Panc1 (cell line): Measurements from ENCODE around the gene SEPTIN11. TPM values are rescaled to one million over a fixed set of nuclear protein-coding genes. Genes with fewer than 3 reads are reported as not detected.

Experiments used
- ATAC-seq: fragments of 200-7000 bp; cut with Tn5 transposase; 2 replicates; pipeline ENCODE4 v1.9.1; 2020; ENCODE audit warnings: mild to moderate bottlenecking, moderate library complexity
- BruUV-seq: library from RNA; stranded (reverse); fragments of 400-500 nt; replicated peaks from 2 replicates; lab custom pipeline; 2021; lab: Mats Ljungman, UMichigan
- CTCF ChIA-PET: fragments of 300-600 bp; sonication (Branson Sonifier 250); formaldehyde crosslinking; loops from one replicate; lab custom pipeline; 2022; ENCODE audit warnings: antibody characterized with exemption; lab: Charles Lee
- POLR2A ChIA-PET: fragments of 300-600 bp; sonication (Branson Sonifier 250); formaldehyde crosslinking; loops from one replicate; lab custom pipeline; 2022; ENCODE audit warnings: antibody characterized with exemption; lab: Charles Lee
- DNase-seq: peaks from one replicate; pipeline ENCODE4 v3.0.0-alpha.2; 2010; ENCODE audit warnings: low read depth, low spot score
- H3K27ac ChIP-seq: 2 replicates; pipeline ENCODE4 v1.5.1; 2011; ENCODE audit warnings: mild to moderate bottlenecking, low read length, inconsistent platforms
- H3K27me3 ChIP-seq: fragments of 200-500 bp; sonication (Bioruptor generic); 2 replicates; pipeline ENCODE4 v1.6.0; 2014; ENCODE audit warnings: low read length, inconsistent platforms; ENCODE audit not compliant: control insufficient read depth, insufficient read depth
- H3K36me3 ChIP-seq: fragments of 200-500 bp; sonication (Bioruptor generic); 2 replicates; pipeline ENCODE4 v1.5.1; 2014; ENCODE audit warnings: inconsistent platforms, mild to moderate bottlenecking, low read length, moderate library complexity; ENCODE audit not compliant: control insufficient read depth, insufficient read depth
- H3K4me1 ChIP-seq: 2 replicates; pipeline ENCODE4 v1.5.1; 2011; ENCODE audit warnings: inconsistent platforms, mild to moderate bottlenecking, low read length, moderate library complexity; ENCODE audit not compliant: control insufficient read depth, insufficient read depth
- H3K4me3 ChIP-seq, 2 experiments: 2 replicates each; pipeline ENCODE4 v1.5.1; 2011 to 2012; ENCODE audit warnings: low read depth in 2 of 2, low read length in 2 of 2, mild to moderate bottlenecking in 2 of 2, inconsistent platforms in 1 of 2, moderate library complexity in 1 of 2
- H3K9me3 ChIP-seq: fragments of 200-500 bp; sonication (Bioruptor generic); 2 replicates; pipeline ENCODE4 v1.5.1; 2014; ENCODE audit warnings: low read depth, mild to moderate bottlenecking, inconsistent platforms, low read length, moderate library complexity; ENCODE audit not compliant: control insufficient read depth, insufficient read depth
- CTCF ChIP-seq: fragments of 450-650 bp; IDR thresholded peaks from 2 replicates; pipeline ENCODE4 v1.5.1; 2017; ENCODE audit warnings: mild to moderate bottlenecking
- POLR2AphosphoS5 ChIP-seq: IDR thresholded peaks from 2 replicates; pipeline ENCODE4 v1.6.1; 2012; ENCODE audit warnings: mild to moderate bottlenecking, low read depth, low read length, moderate library complexity
- REST ChIP-seq, 2 experiments: IDR thresholded peaks; 2 replicates each; pipeline ENCODE4 v1.6.1; 2011 to 2012; ENCODE audit warnings: low read depth in 2 of 2, control low read depth in 1 of 2, low read length in 1 of 2, mild to moderate bottlenecking in 1 of 2, moderate library complexity in 1 of 2; ENCODE audit not compliant: insufficient read depth in 1 of 2
- SIN3A ChIP-seq: IDR thresholded peaks from 2 replicates; pipeline ENCODE4 v1.6.1; 2012; ENCODE audit warnings: low read depth, mild to moderate bottlenecking, low read length, moderate library complexity, borderline replicate concordance; ENCODE audit not compliant: insufficient read depth
- TCF7L2 ChIP-seq: IDR thresholded peaks from 2 replicates; pipeline ENCODE4 v1.6.1; 2011; ENCODE audit warnings: mild to moderate bottlenecking, low read depth, low read length, inconsistent platforms
- in situ Hi-C: cut with HindIII; loops from 2 replicates; pipeline ENCODE4 v1.10.0; 2016; ENCODE audit warnings: low sequenced_read_pairs, low pct_unique_long_range_greater_than_20kb
- intact Hi-C: fragments of 100-400 bp; cut with micrococcal nuclease; formaldehyde crosslinking; loops from one replicate; pipeline ENCODE4 v1.10.0; 2022; ENCODE audit not compliant: unreplicated experiment
- total RNA-seq: library from RNA; stranded (reverse); gene quantifications from one replicate; pipeline ENCODE4 v1.2.1, GENCODE V29; 2021; ENCODE audit not compliant: unreplicated experiment

SEPTIN11 gene
- total RNA-seq, 1 experiment from 2014 or later, result 103 TPM

- CTCF ChIA-PET, result no interaction called here
- intact Hi-C loops (no loop called here), in situ Hi-C loops (no loop called here)
- POLR2A ChIA-PET, result interaction anchor here (0.6 kb wide), 1 partner anchor 720 kb away, joined by 3 read pairs; no protein-coding TSS in a partner anchor
- BruUV-seq, result no TSS peak
- H3K9me3 ChIP-seq, result no peaks in the 10 kb centered on the region
- no peak overlapping the region for H3K27ac ChIP-seq
- H3K36me3 ChIP-seq, result no peaks in the 10 kb centered on the region
- ATAC-seq, result no peak
- H3K4me1 ChIP-seq, result peaks cover 5% of the 10 kb centered on the region
- DNase-seq, result no peak
- no peak overlapping the region for H3K4me3 ChIP-seq
- no peaks in the 10 kb centered on the region for H3K27me3 ChIP-seq
- no peak for TF ChIP-seq REST (IDR thresholded peaks at IDR 0.05; ENCODE audit: insufficient read depth in 1 of 2, low read depth in 2 of 2, low read length in 1 of 2)
- no peak for TF ChIP-seq SIN3A
Observed at GRCh38 chr4:76989391-76990061, 40.0 kb downstream of the SEPTIN11 start.

- ATAC-seq (no peak), DNase-seq (no peak)
- no peak for TF ChIP-seq POLR2AphosphoS5
- TF ChIP-seq TCF7L2, result no peak
- no peak for TF ChIP-seq SIN3A
- no peak for TF ChIP-seq CTCF
- in situ Hi-C loops, result no loop called here
- intact Hi-C loops, result no loop called here
- Histone ChIP-seq H3K27me3 (no peaks in the 10 kb centered on the region), H3K9me3 (no peaks in the 10 kb centered on the region), H3K4me3 (no peak overlapping the region), H3K36me3 (no peaks in the 10 kb centered on the region), H3K27ac (no peak overlapping the region), H3K4me1 (no peaks in the 10 kb centered on the region)
- CTCF ChIA-PET, result no interaction called here
- POLR2A ChIA-PET, result interaction anchor here (0.5 to 0.6 kb wide), 2 partner anchors 41 to 721 kb away, joined by 3 to 8 read pairs; no protein-coding TSS in a partner anchor
- BruUV-seq, result no TSS peak
Observed at GRCh38 chr4:76990288-76991080, 40.9 kb downstream of the SEPTIN11 start.
